Kidney epithelial cell (primary cell): ENCODE measurements around the gene TAF4B. TPM values are rescaled to one million over a fixed set of nuclear protein-coding genes. Genes with fewer than 3 reads are reported as not detected.

ENCODE experiments used
- DNase-seq: peaks from one replicate; pipeline ENCODE4 v3.0.0-alpha.2; 2010; ENCODE audit warnings: low read depth
- H3K27me3 ChIP-seq: 2 replicates; pipeline ENCODE4 v1.6.0; 2011; ENCODE audit warnings: low read length; ENCODE audit not compliant: control insufficient read depth, insufficient read depth
- H3K36me3 ChIP-seq: 2 replicates; pipeline ENCODE4 v1.5.1; 2011; ENCODE audit warnings: low read length; ENCODE audit not compliant: control insufficient read depth, insufficient read depth
- H3K4me3 ChIP-seq: 2 replicates; pipeline ENCODE4 v1.5.1; 2011; ENCODE audit warnings: low read depth, mild to moderate bottlenecking, control low read depth, low read length
- CTCF ChIP-seq: IDR thresholded peaks from 2 replicates; pipeline ENCODE4 v1.5.1; 2011; ENCODE audit warnings: mild to moderate bottlenecking, moderate library complexity, low read length, control low read depth, inconsistent platforms; ENCODE audit not compliant: insufficient read depth, poor library complexity, severe bottlenecking
- total RNA-seq: library from RNA; depleted of rRNA; stranded (reverse); fragments of >200 nt; gene quantifications from 2 replicates; pipeline ENCODE4 v1.2.3, GENCODE V29; 2015

TAF4B gene
- total RNA-seq, 1 donor from 2014 or later = 6.9 TPM

GRCh38 chr18:26309281-26309680 lies 83.0 kb downstream of the TAF4B start:
- no peaks in the 10 kb centered on the region for H3K27me3 ChIP-seq
- DNase-seq = no peak
- no peaks in the 10 kb centered on the region for H3K36me3 ChIP-seq
- H3K4me3 ChIP-seq = no peak overlapping the region
- no peak for TF ChIP-seq CTCF

DNA sequence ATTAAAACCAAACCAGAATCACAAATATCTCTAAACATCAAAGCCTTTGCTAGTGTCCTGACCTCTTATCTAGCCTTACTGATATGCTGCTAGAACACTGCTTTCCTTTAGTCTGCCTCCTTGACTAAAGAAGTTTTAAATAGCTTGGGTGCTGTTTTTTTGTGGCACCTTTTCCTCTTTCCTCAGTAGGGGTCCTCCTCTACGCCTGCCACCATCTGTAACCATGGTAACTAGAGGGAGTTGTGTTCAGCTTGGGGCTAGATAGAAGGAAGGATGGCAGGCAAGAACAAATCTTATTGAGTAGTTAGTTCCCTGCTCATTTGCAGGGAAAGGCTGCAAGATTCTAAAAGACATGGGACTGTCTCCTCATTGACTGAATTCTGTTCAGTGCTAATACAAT lies 86.0 kb downstream of the TAF4B start:
- Histone ChIP-seq H3K36me3 (no peaks in the 10 kb centered on the region), H3K4me3 (no peak overlapping the region), H3K27me3 (no peaks in the 10 kb centered on the region)
- DNase-seq = no peak
- no peak for TF ChIP-seq CTCF

GRCh38 chr18:26317398-26317797 lies 91.2 kb downstream of the TAF4B start:
- Histone ChIP-seq H3K27me3 (no peaks in the 10 kb centered on the region), H3K4me3 (no peak overlapping the region), H3K36me3 (no peaks in the 10 kb centered on the region)
- TF ChIP-seq CTCF = no peak
- DNase-seq = no peak

DNA sequence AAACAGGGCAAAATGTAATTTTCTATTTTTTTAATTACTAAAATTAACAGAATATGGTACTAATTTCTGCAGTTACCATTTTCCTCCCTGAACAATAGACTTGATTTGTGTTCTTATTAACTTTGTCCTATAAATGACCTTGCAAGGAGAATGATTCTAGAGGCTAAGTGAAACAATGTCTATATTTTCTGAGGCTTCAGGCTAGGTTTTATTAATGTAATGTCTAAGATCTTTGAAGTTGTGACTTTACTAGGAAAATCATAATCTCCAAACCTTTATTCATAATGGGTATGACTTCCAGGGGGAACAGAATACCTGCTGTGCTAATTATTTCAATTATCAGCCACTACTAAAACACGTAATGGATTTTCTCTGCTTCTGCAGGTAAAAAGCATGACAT lies 94.4 kb downstream of the TAF4B start:
- Histone ChIP-seq H3K27me3 (no peaks in the 10 kb centered on the region), H3K36me3 (no peaks in the 10 kb centered on the region), H3K4me3 (no peak overlapping the region)
- TF ChIP-seq CTCF = no peak
- DNase-seq = no peak

DNA sequence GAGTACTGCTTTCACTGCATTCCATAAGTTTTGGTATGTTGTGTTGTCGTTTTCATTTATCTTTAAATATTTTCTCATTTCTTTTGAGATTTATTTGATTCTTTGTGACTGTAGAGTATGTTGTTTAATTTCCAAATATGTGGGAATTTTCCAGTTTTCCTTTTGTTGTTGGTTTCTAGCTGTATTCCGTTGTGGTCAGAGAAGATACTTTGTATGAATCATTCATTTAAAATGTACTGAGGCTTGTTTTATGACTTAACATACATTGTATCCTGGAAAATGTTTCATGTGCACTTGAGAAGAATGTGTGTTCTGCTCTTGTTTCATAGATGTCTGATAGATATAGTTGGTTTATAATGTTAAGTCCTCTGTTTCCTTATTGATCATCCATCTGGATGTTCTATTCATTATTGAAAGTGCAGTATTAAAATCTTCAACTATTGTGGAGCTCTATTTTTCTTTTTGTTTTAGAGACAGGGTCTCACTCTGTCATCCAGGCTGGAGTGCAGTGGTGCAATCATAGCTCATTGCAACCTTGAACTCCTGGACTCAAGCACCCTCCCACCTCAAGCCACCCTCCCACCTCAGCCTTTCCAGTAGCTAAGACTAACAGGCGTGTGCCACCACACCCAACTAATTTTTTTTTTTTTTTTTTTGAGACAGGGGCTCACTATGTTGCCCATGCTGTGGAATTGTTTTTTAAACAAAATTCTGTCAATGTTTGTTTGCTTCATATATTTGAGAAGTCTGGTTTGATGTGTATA lies 96.8 kb downstream of the TAF4B start:
- DNase-seq = no peak
- Histone ChIP-seq H3K27me3 (no peaks in the 10 kb centered on the region), H3K4me3 (no peak overlapping the region), H3K36me3 (no peaks in the 10 kb centered on the region)
- TF ChIP-seq CTCF = no peak

DNA sequence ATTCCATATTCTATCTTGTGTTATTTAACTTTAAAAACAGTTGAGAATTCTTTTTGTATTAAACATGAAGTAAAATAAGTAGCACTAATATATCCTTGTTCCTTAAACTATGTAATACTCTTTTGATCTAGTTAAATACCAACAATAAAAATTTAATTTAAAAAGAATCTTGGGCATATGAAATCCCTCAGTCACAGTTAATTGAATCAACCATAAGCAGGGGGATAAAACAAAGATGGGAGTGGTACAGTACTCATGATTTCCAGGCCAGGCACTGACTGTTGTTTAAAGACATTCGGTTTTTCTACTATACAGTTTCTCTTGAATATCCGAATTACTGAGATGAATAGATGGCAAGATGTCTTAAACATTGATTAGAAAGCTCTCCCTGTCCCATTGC lies 99.5 kb downstream of the TAF4B start:
- Histone ChIP-seq H3K27me3 (no peaks in the 10 kb centered on the region), H3K4me3 (no peak overlapping the region), H3K36me3 (no peaks in the 10 kb centered on the region)
- DNase-seq = no peak
- TF ChIP-seq CTCF = no peak
